GM12878 (cell line): Measurements from ENCODE around the gene DNAJC18. TPM values are rescaled to one million over a fixed set of nuclear protein-coding genes. Genes with fewer than 3 reads are reported as not detected.

Experiments
- ATAC-seq: fragments of 200-7000 bp; cut with Tn5 transposase; 3 replicates; pipeline ENCODE4 v1.9.1; 2020; ENCODE audit warnings: mild to moderate bottlenecking, moderate library complexity
- BruUV-seq: library from RNA; stranded (reverse); fragments of 400-500 nt; replicated peaks from 2 replicates; lab custom pipeline; 2021; lab: Mats Ljungman, UMichigan
- CTCF ChIA-PET: fragments of 300-600 bp; sonication (Branson Sonifier 250); formaldehyde crosslinking; extraction: SDS; loops from one replicate; lab custom pipeline; 2021; ENCODE audit warnings: inconsistent platforms; lab: Yijun Ruan, JAX
- POLR2A ChIA-PET: fragments of 350-600 bp; formaldehyde crosslinking; extraction: SDS; loops from one replicate; lab custom pipeline; 2021; ENCODE audit warnings: inconsistent platforms; lab: Charles Lee
- RAD21 ChIA-PET: fragments of 300-600 bp; sonication (Branson Sonifier 250); formaldehyde crosslinking; loops from one replicate; lab custom pipeline; 2023; ENCODE audit warnings: antibody characterized with exemption; ENCODE audit not compliant: unreplicated experiment; lab: Charles Lee
- SMC1A ChIA-PET: fragments of 300-600 bp; sonication (Branson Sonifier 250); formaldehyde crosslinking; loops from one replicate; lab custom pipeline; 2023; ENCODE audit not compliant: unreplicated experiment, uncharacterized antibody; lab: Charles Lee
- DNase-seq: peaks from one replicate; pipeline ENCODE4 v3.0.0-alpha.2; 2011; ENCODE audit warnings: low read depth, low spot score
- FAIRE-seq: peaks from 3 replicates; lab custom pipeline; 2011; peaks lifted over from hg19 to GRCh38; lab: Jason Lieb, UNC
- H2AFZ ChIP-seq: 2 replicates; pipeline ENCODE4 v1.6.0; 2011; ENCODE audit warnings: low read depth, low read length, control low read depth; ENCODE audit not compliant: control insufficient read depth
- H3K27ac ChIP-seq: 2 replicates; pipeline ENCODE4 v1.5.1; 2011; ENCODE audit warnings: control low read depth; ENCODE audit not compliant: control insufficient read depth, insufficient read depth
- H3K27me3 ChIP-seq, 2 experiments: replicated peaks in 1 of 2; 2 replicates each; pipeline versions ENCODE4 v1.6.0 to v1.6.1; 2011; ENCODE audit warnings: low read length in 1 of 2; ENCODE audit not compliant: control insufficient read depth in 2 of 2, insufficient read depth in 2 of 2
- H3K36me3 ChIP-seq, 2 experiments: 2 replicates each; pipeline ENCODE4 v1.5.1; 2011; ENCODE audit warnings: low read length in 1 of 2; ENCODE audit not compliant: control insufficient read depth in 2 of 2, insufficient read depth in 2 of 2
- H3K4me1 ChIP-seq: 2 replicates; pipeline ENCODE4 v1.6.1; 2011; ENCODE audit warnings: mild to moderate bottlenecking, low read length, moderate library complexity, mixed read lengths; ENCODE audit not compliant: control insufficient read depth, insufficient read depth
- H3K4me2 ChIP-seq: 2 replicates; pipeline ENCODE4 v1.6.0; 2011; ENCODE audit warnings: control low read depth; ENCODE audit not compliant: control insufficient read depth, insufficient read depth
- H3K4me3 ChIP-seq: fragments of 200-600 bp; sonication (generic); 2 replicates; pipeline ENCODE4 v1.5.1; 2016
- H3K79me2 ChIP-seq: 2 replicates; pipeline ENCODE4 v1.6.0; 2011; ENCODE audit warnings: low read length; ENCODE audit not compliant: control insufficient read depth, insufficient read depth
- H3K9ac ChIP-seq: 2 replicates; pipeline ENCODE4 v1.8.0; 2011; ENCODE audit warnings: low read length, control low read depth, mixed read lengths; ENCODE audit not compliant: control insufficient read depth, insufficient read depth
- H3K9me3 ChIP-seq: replicated peaks from 3 replicates; pipeline ENCODE4 v1.5.1; 2011; ENCODE audit warnings: mild to moderate bottlenecking, low read length; ENCODE audit not compliant: control insufficient read depth, insufficient read depth
- H4K20me1 ChIP-seq: 2 replicates; pipeline ENCODE4 v1.6.0; 2011; ENCODE audit not compliant: control insufficient read depth, insufficient read depth
- BRCA1 ChIP-seq: IDR thresholded peaks from 2 replicates; pipeline ENCODE4 v1.6.1; 2011; ENCODE audit warnings: low read depth, low read length, improper control_type of control experiment
- CBFB ChIP-seq: IDR thresholded peaks from 2 replicates; pipeline ENCODE4 v1.6.1; 2016; ENCODE audit warnings: antibody characterized with exemption, low read depth
- DPF2 ChIP-seq: fragments of 450-650 bp; IDR thresholded peaks from 2 replicates; pipeline ENCODE4 v1.6.1; 2017; ENCODE audit warnings: mild to moderate bottlenecking
- ETV6 ChIP-seq, 2 experiments: fragments of 450-650 bp in 1 of 2; IDR thresholded peaks in 1 of 2; conservative IDR thresholded peaks in 1 of 2; 2 replicates each; pipeline ENCODE4 v1.6.1; 2014; ENCODE audit warnings: antibody characterized with exemption in 1 of 2, borderline replicate concordance in 1 of 2, low read depth in 1 of 2, mild to moderate bottlenecking in 1 of 2, moderate library complexity in 1 of 2
- FOS ChIP-seq: IDR thresholded peaks from 3 replicates; pipeline ENCODE4 v1.6.1; 2011; ENCODE audit warnings: borderline replicate concordance; ENCODE audit not compliant: insufficient read length; ENCODE audit errors: extremely low read depth
- KLF5 ChIP-seq: fragments of 450-650 bp; IDR thresholded peaks from 2 replicates; pipeline ENCODE4 v1.6.1; 2014; ENCODE audit warnings: mild to moderate bottlenecking; ENCODE audit not compliant: partially characterized antibody
- POLR2AphosphoS5 ChIP-seq: IDR thresholded peaks from 2 replicates; pipeline ENCODE4 v1.6.1; 2011; ENCODE audit warnings: mild to moderate bottlenecking, low read length, inconsistent platforms
- SRF ChIP-seq, 2 experiments: IDR thresholded peaks; 2 replicates each; pipeline ENCODE4 v1.6.1; 2011; ENCODE audit warnings: low read depth in 2 of 2, low read length in 2 of 2, mild to moderate bottlenecking in 1 of 2, moderate library complexity in 1 of 2
- ZBTB11 ChIP-seq: fragments of 450-650 bp; formaldehyde crosslinking; IDR thresholded peaks from 2 replicates; pipeline ENCODE4 v1.5.0; 2022; ENCODE audit warnings: mild to moderate bottlenecking, missing genetic modification characterization
- ZBTB4 ChIP-seq: fragments of 450-650 bp; formaldehyde crosslinking; IDR thresholded peaks from 2 replicates; pipeline ENCODE4 v1.4.0; 2022; ENCODE audit warnings: mild to moderate bottlenecking, moderate library complexity
- ZNF274 ChIP-seq: IDR thresholded peaks from one replicate; pipeline ENCODE4 v1.8.0; 2011; ENCODE audit not compliant: insufficient read length, insufficient read depth
- WGBS: methylation state at CpG from one replicate; pipeline ENCODE4 v1.1.6; 2016; ENCODE audit warnings: low lambda C conversion rate; ENCODE audit not compliant: insufficient replicate concordance, insufficient coverage; ENCODE audit errors: missing lambda C conversion rate; 5-methylcytosine and 5-hydroxymethylcytosine counted together
- in situ Hi-C: fragments of 300-500 bp; cut with MboI; formaldehyde crosslinking; loops from 9 replicates; pipeline ENCODE4 v1.14.3; 2018; ENCODE audit warnings: mixed read lengths
- intact Hi-C: fragments of 100-400 bp; cut with micrococcal nuclease; formaldehyde crosslinking; loops from one replicate; pipeline ENCODE4 v1.14.2; 2022; ENCODE audit not compliant: unreplicated experiment
- polyA plus RNA-seq, 11 experiments: library from polyadenylated mRNA; depleted of rRNA in 4 of 11; unstranded in 6 of 11; stranded (reverse) in 5 of 11; fragments of >200 nt; fragmentation: Nextera tagmentation in 4 of 11; fragmentation: Illumina TruSeq in 1 of 11; extraction: Ambion mirVana in 4 of 11; extraction: Trizol in 1 of 11; gene quantifications; 1 replicate in 1 of 11; 2 replicates in 10 of 11; pipeline versions ENCODE4 v1.2.1 to v1.2.3, GENCODE V29; 2011 to 2016; ENCODE audit warnings: inconsistent platforms in 2 of 11, missing spikeins in 2 of 11, low read depth in 1 of 11
- total RNA-seq, 4 experiments: library from RNA; depleted of rRNA in 3 of 4; stranded (reverse); fragments of >200 nt in 3 of 4; fragmentation: Illumina TruSeq in 1 of 4; extraction: Trizol in 1 of 4; gene quantifications; 2 replicates each; pipeline versions ENCODE4 v1.2.1 to v1.2.3, GENCODE V29; 2013 to 2021

Gene DNAJC18
- total and polyA plus RNA-seq, 10 of the 15 experiments (the other 5 are each of a cell fraction or from before 2014, with no cell fraction given), result 6.4 to 26.7 (median 17.7) TPM

DNA sequence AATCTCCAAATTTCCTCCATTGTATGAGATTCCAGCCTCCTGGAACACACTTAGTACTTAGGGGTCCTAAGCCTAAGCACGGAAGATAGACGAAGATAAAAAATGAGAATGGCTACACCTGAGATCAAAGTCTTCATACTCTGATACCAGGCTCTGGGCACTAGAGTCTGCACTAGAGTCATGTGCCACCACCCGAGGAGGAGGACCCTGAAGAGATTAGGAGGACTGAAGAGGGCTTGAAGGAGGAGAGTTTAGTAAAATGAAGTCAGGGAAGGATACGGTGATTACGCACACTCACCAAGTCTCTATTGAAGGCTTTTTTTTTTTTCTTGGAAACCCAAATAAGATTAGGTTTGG lies 34.9 kb downstream of the DNAJC18 start (continued):
- TF ChIP-seq SRF (IDR thresholded peaks at IDR 0.05; ENCODE audit: low read depth in 2 of 2, low read length in 2 of 2) (no peak), ZNF274 (no peak), DPF2 (no peak), ZBTB4 (no peak)

DNA sequence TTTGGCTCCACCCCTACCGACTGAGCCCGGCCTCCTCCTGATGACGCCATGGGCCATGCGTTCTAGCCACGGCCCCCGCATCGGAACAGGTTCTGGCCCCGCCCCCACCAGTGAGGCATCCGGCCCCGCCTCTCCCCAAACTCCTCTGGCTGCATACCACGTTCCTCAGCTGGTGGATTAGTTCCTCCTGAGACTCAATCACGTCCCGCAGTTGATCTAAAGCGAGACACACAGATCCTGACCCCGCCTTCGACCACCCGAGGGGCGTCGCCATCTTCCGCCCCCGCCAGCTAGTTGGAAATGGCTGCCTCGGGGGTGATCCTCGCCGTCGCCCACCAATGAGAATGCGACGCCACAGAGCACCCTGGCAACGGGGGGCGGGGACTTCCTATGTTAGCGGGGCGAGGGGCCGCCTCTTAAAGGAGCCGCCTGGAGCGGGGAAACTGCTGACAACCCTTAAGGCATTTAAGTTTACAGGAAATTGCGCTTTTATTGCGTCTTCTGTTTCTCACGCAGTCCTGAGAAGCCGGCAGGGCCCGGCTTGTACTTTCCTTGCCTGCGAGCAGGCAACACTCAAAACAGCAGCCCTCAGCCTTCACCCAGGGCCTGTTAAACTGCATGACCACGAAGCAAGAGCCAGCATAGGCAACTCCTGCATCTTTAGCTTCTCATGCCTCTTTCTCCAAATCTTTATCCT lies 35.4 kb downstream of the DNAJC18 start, which contains the start of gene SPATA24:
SPATA24 (minus strand) TSS at position 303 of the 697 bp plus-strand sequence; CDS start at position 274, 29 bp downstream.
- FAIRE-seq (peak; percentile 73), DNase-seq (peak; percentile 95), ATAC-seq (peak; percentile 86)
- SMC1A ChIA-PET, result interaction anchor here (1.0 to 5.0 kb wide), 9 partner anchors 10 to 132 kb away, joined by 3 to 19 read pairs (median 6); partner anchors contain the start of genes MZB1 and PAIP2
- H4K20me1 ChIP-seq, result no peaks in the 10 kb centered on the region
- peaks cover 30% of the 10 kb centered on the region for H3K4me1 ChIP-seq
- H3K27ac ChIP-seq, result peak within 1 kb of the TSS; percentile 83
- H3K36me3 ChIP-seq, result no peaks in the 10 kb centered on the region; a peak in 1 of 4 replicates
- no TSS peak for BruUV-seq
- in situ Hi-C loops (no loop called here), intact Hi-C loops (loop anchor here (2.0 kb wide), 1 partner anchor 43 kb away; no protein-coding TSS in a partner anchor)
- H3K27me3 ChIP-seq, result no peaks in the 10 kb centered on the region
- H3K4me3 ChIP-seq, result peak within 1 kb of the TSS; percentile 74
- POLR2A ChIA-PET, result interaction anchor here (0.5 to 7.0 kb wide), 16 partner anchors 10 to 1557 kb away, joined by 3 to 74 read pairs (median 3); partner anchors contain the start of genes DNAJC18, MZB1 and PAIP2
- no peaks in the 10 kb centered on the region; the same call in 2 of the 3 replicates for H3K9me3 ChIP-seq
- H2AFZ ChIP-seq, result peak within 1 kb of the TSS; percentile 83
- RAD21 ChIA-PET, result interaction anchor here (0.7 to 3.1 kb wide), 11 partner anchors 11 to 153 kb away, joined by 3 to 17 read pairs (median 7); partner anchors contain the start of genes DNAJC18, MZB1 and PAIP2
- peak within 1 kb of the TSS; percentile 67 for H3K9ac ChIP-seq
- H3K79me2 ChIP-seq, result peaks cover 3% of the 10 kb centered on the region; the same call in 1 of the 2 replicates
- under 1% methylated on average over 41 of the region's 41 CpGs for WGBS
- H3K4me2 ChIP-seq, result peak within 1 kb of the TSS; percentile 98
- CTCF ChIA-PET, result interaction anchor here (0.7 to 3.5 kb wide), 15 partner anchors 8 to 248 kb away, joined by 3 to 26 read pairs (median 4); partner anchors contain the start of genes DNAJC18, MATR3 and MZB1
- TF ChIP-seq SRF (IDR thresholded peaks at IDR 0.05; ENCODE audit: low read depth in 2 of 2, low read length in 2 of 2), result 0 out of 4 replicates have a peak, but pooled peaks of 1 of the 2 experiments have one; percentile 43
- TF ChIP-seq CBFB, result no peak; the same call in 1 of the 2 replicates
- no peak for TF ChIP-seq BRCA1
- TF ChIP-seq KLF5, result no peak
- TF ChIP-seq ZBTB11, result no peak
- TF ChIP-seq FOS, result no peak
- TF ChIP-seq POLR2AphosphoS5, result peak; percentile 62; the same call in 1 of the 2 replicates
- TF ChIP-seq ETV6 (conservative IDR thresholded peaks at IDR 0.05 in 1 of 2, IDR thresholded peaks at IDR 0.05 in 1 of 2; ENCODE audit: borderline replicate concordance in 1 of 2, low read depth in 1 of 2), result no peak
